Measurements from ENCODE around the gene BTBD7.

BTBD7 gene

DNA sequence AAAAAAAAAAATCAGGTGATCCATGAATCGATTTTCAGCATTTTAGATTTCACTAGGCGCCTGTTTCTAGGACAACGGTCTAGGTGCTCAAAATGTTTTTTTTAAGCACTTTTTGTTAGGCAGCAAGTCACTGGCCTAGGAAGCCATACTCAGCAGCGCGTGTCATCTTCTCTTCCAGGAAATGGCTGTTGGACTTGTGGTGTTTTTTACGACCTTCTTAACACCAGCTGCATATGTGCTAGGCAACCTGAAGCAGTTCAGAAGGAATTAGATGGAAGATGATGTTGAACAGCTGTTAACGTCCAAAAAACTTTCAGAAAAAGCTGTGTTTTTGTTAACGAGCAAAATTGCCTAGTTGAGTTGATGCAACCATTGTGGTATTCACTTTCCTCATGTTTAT is 15.0 kb upstream of the BTBD7 start (continued):
- TF ChIP-seq, protein P1, sequence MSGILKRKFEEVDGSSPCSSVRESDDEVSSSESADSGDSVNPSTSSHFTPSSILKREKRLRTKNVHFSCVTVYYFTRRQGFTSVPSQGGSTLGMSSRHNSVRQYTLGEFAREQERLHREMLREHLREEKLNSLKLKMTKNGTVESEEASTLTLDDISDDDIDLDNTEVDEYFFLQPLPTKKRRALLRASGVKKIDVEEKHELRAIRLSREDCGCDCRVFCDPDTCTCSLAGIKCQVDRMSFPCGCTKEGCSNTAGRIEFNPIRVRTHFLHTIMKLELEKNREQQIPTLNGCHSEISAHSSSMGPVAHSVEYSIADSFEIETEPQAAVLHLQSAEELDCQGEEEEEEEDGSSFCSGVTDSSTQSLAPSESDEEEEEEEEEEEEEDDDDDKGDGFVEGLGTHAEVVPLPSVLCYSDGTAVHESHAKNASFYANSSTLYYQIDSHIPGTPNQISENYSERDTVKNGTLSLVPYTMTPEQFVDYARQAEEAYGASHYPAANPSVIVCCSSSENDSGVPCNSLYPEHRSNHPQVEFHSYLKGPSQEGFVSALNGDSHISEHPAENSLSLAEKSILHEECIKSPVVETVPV (CRISPR knock-in tag; IDR thresholded peaks at IDR 0.05): no peak
- TF ChIP-seq ARNTL (CRISPR knock-in tag; IDR thresholded peaks at IDR 0.05; ENCODE audit: borderline replicate concordance, low read depth) (no peak), ISL1 (CRISPR knock-in tag; IDR thresholded peaks at IDR 0.05) (no peak), SNAI2 (CRISPR knock-in tag; IDR thresholded peaks at IDR 0.05) (no peak), ZNF70 (CRISPR knock-in tag; IDR thresholded peaks at IDR 0.05) (no peak)

DNA sequence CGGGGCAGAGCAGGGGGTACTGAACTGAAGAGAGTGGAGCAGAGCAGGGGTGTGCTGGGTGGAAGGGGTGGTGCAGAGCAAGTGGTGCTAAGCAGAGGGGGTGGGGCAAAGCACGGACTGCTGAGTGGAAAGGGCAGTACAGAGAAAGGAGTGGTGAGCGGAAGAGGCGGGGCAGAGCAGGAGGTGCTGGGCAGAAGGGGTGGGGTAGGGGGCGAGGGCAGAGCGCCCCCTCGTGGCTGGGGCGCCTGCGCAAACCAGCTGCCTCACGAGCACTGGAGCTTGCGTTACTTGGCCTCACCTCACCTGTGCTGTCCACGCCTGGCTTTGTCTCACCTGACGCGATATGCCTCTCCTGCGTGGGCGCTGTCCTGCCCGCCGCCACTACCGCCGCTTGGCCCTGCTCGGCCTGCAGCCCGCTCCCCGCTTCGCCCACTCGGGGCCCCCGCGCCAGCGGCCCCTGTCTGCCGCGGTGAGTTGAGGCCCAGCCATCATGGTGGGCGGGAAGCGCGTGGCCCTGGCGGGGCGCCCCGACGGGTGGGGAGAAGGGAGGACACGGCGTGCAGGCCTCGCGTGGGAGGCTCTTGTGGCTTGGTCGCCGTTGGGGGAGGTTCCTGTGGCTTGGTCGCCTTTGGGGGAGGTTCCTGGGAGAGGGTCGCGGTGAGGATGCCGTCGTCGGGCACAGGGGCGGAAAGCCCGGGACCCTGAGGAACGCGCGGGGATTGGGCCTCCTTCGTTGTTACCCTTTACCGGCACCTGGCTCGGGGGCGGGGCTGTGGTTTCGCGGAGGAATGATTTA is 14.3 kb upstream of the BTBD7 start, which contains the start of gene COX8C:
Gene COX8C, plus strand, starts transcription at position 257 of the 796 bp plus-strand sequence. Its CDS starts 87 bp downstream, at position 344.
- ATAC-seq: no peak
- TF ChIP-seq, protein P2, sequence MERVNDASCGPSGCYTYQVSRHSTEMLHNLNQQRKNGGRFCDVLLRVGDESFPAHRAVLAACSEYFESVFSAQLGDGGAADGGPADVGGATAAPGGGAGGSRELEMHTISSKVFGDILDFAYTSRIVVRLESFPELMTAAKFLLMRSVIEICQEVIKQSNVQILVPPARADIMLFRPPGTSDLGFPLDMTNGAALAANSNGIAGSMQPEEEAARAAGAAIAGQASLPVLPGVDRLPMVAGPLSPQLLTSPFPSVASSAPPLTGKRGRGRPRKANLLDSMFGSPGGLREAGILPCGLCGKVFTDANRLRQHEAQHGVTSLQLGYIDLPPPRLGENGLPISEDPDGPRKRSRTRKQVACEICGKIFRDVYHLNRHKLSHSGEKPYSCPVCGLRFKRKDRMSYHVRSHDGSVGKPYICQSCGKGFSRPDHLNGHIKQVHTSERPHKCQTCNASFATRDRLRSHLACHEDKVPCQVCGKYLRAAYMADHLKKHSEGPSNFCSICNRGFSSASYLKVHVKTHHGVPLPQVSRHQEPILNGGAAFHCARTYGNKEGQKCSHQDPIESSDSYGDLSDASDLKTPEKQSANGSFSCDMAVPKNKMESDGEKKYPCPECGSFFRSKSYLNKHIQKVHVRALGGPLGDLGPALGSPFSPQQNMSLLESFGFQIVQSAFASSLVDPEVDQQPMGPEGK (CRISPR knock-in tag; IDR thresholded peaks at IDR 0.05; ENCODE audit: borderline replicate concordance): no peak
- TF ChIP-seq OSR1 (CRISPR knock-in tag; IDR thresholded peaks at IDR 0.05): no peak

DNA sequence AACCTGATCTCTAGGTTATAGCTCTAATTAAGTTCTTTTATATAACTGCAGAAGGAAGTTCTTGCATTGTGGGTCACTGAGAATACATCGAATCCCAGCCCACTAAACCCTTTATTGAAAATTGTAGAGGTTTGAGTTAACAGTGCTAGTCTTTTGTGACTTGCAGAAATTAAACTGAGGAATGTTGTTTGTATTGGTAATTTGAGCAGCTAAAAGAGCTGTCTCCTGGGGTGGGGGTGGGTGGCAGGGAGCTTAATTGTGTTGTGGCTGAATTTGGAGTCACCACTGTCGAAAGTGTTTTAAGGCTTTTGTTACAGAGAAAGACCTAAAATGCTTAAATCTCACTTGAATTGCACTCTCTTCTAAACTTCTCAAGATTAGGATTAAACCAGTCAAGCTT is 11.0 kb upstream of the BTBD7 start:
- no peak for ATAC-seq

More for the DNA sequence above, 11.0 kb upstream of the BTBD7 start:
- no peak for TF ChIP-seq OSR1 (CRISPR knock-in tag; IDR thresholded peaks at IDR 0.05)
- TF ChIP-seq, protein P3, sequence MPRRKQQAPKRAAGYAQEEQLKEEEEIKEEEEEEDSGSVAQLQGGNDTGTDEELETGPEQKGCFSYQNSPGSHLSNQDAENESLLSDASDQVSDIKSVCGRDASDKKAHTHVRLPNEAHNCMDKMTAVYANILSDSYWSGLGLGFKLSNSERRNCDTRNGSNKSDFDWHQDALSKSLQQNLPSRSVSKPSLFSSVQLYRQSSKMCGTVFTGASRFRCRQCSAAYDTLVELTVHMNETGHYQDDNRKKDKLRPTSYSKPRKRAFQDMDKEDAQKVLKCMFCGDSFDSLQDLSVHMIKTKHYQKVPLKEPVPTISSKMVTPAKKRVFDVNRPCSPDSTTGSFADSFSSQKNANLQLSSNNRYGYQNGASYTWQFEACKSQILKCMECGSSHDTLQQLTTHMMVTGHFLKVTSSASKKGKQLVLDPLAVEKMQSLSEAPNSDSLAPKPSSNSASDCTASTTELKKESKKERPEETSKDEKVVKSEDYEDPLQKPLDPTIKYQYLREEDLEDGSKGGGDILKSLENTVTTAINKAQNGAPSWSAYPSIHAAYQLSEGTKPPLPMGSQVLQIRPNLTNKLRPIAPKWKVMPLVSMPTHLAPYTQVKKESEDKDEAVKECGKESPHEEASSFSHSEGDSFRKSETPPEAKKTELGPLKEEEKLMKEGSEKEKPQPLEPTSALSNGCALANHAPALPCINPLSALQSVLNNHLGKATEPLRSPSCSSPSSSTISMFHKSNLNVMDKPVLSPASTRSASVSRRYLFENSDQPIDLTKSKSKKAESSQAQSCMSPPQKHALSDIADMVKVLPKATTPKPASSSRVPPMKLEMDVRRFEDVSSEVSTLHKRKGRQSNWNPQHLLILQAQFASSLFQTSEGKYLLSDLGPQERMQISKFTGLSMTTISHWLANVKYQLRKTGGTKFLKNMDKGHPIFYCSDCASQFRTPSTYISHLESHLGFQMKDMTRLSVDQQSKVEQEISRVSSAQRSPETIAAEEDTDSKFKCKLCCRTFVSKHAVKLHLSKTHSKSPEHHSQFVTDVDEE (CRISPR knock-in tag; IDR thresholded peaks at IDR 0.05): no peak
- TF ChIP-seq, protein P4, sequence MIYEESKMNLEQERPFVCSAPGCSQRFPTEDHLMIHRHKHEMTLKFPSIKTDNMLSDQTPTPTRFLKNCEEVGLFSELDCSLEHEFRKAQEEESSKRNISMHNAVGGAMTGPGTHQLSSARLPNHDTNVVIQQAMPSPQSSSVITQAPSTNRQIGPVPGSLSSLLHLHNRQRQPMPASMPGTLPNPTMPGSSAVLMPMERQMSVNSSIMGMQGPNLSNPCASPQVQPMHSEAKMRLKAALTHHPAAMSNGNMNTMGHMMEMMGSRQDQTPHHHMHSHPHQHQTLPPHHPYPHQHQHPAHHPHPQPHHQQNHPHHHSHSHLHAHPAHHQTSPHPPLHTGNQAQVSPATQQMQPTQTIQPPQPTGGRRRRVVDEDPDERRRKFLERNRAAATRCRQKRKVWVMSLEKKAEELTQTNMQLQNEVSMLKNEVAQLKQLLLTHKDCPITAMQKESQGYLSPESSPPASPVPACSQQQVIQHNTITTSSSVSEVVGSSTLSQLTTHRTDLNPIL (CRISPR knock-in tag; IDR thresholded peaks at IDR 0.05; ENCODE audit: low read depth): no peak
- TF ChIP-seq RARB (CRISPR knock-in tag; IDR thresholded peaks at IDR 0.05): no peak
- no peak for TF ChIP-seq ARNTL (CRISPR knock-in tag; IDR thresholded peaks at IDR 0.05; ENCODE audit: borderline replicate concordance, low read depth)
- TF ChIP-seq, protein P5, sequence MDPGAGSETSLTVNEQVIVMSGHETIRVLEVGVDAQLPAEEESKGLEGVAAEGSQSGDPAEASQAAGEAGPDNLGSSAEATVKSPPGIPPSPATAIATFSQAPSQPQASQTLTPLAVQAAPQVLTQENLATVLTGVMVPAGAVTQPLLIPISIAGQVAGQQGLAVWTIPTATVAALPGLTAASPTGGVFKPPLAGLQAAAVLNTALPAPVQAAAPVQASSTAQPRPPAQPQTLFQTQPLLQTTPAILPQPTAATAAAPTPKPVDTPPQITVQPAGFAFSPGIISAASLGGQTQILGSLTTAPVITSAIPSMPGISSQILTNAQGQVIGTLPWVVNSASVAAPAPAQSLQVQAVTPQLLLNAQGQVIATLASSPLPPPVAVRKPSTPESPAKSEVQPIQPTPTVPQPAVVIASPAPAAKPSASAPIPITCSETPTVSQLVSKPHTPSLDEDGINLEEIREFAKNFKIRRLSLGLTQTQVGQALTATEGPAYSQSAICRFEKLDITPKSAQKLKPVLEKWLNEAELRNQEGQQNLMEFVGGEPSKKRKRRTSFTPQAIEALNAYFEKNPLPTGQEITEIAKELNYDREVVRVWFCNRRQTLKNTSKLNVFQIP (CRISPR knock-in tag; IDR thresholded peaks at IDR 0.05; ENCODE audit: borderline replicate concordance, low read depth): no peak
- no peak for TF ChIP-seq ZC3H10 (CRISPR knock-in tag; IDR thresholded peaks at IDR 0.05)
- TF ChIP-seq ZNF565 (CRISPR knock-in tag; conservative IDR thresholded peaks at IDR 0.05; ENCODE audit: low read depth): no peak
- TF ChIP-seq TOX (CRISPR knock-in tag; IDR thresholded peaks at IDR 0.05; ENCODE audit: borderline replicate concordance): no peak
- no peak for TF ChIP-seq ZFP3 (CRISPR knock-in tag; IDR thresholded peaks at IDR 0.05)
- no peak for TF ChIP-seq ZNF8 (CRISPR knock-in tag; IDR thresholded peaks at IDR 0.05)
- TF ChIP-seq, protein P1 (CRISPR knock-in tag; IDR thresholded peaks at IDR 0.05): no peak
- no peak for TF ChIP-seq ZNF70 (CRISPR knock-in tag; IDR thresholded peaks at IDR 0.05)
- no peak for TF ChIP-seq ISL1 (CRISPR knock-in tag; IDR thresholded peaks at IDR 0.05)
- TF ChIP-seq CSDC2 (CRISPR knock-in tag; IDR thresholded peaks at IDR 0.05): no peak
- TF ChIP-seq, protein P2 (CRISPR knock-in tag; IDR thresholded peaks at IDR 0.05; ENCODE audit: borderline replicate concordance): no peak
- TF ChIP-seq ZFP30 (CRISPR knock-in tag; IDR thresholded peaks at IDR 0.05): no peak
- TF ChIP-seq BACH2 (CRISPR knock-in tag; IDR thresholded peaks at IDR 0.05; ENCODE audit: borderline replicate concordance): no peak
- TF ChIP-seq SNAI2 (CRISPR knock-in tag; IDR thresholded peaks at IDR 0.05): no peak
- no peak for TF ChIP-seq GLIS3 (CRISPR knock-in tag; IDR thresholded peaks at IDR 0.05)
